Thyroid gland (tissue), 4 donors: ENCODE data around the gene AMBP.

Experiments used
- POLR2A ChIP-seq, 2 donors: fragments of 450-650 bp; IDR thresholded peaks; one replicate each; pipeline ENCODE4 v1.6.1; 2017; ENCODE audit warnings: antibody characterized with exemption in 2 of 2, mild to moderate bottlenecking in 2 of 2, moderate library complexity in 1 of 2
- TF ChIP-seq, protein P1 (sequence below), 6 experiments: fragments of 200-600 bp in 3 of 6; fragments of 450-650 bp in 3 of 6; sonication (generic) in 3 of 6; IDR thresholded peaks; one replicate each; pipeline ENCODE4 v1.5.1; 2016 to 2019; ENCODE audit warnings: antibody characterized with exemption in 6 of 6, mild to moderate bottlenecking in 2 of 6, inconsistent platforms in 1 of 6, moderate library complexity in 1 of 6

DNA sequence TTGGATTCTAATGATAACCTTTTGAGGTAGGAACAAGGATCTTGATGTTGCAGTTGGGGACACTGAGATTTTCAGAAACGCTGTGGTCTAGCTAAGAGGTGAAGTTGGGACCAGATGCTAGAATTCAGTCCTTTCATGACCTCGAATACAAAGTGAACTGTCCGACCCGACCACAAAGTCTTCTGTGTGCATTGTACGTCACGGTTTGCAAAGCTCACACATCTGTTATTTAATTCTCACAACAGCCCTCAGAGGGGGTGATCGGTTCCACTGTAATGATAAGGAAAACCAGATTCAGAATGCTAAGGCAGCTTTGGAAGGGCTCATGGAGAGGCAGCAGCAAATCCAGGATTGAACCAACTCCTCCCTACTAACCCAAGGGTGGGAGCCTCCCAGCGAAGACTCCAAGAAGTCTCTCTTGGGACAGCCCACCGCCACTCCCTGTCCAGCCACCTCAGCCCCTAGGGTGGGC is 37.6 kb upstream of the AMBP start:
- TF ChIP-seq, protein P1, sequence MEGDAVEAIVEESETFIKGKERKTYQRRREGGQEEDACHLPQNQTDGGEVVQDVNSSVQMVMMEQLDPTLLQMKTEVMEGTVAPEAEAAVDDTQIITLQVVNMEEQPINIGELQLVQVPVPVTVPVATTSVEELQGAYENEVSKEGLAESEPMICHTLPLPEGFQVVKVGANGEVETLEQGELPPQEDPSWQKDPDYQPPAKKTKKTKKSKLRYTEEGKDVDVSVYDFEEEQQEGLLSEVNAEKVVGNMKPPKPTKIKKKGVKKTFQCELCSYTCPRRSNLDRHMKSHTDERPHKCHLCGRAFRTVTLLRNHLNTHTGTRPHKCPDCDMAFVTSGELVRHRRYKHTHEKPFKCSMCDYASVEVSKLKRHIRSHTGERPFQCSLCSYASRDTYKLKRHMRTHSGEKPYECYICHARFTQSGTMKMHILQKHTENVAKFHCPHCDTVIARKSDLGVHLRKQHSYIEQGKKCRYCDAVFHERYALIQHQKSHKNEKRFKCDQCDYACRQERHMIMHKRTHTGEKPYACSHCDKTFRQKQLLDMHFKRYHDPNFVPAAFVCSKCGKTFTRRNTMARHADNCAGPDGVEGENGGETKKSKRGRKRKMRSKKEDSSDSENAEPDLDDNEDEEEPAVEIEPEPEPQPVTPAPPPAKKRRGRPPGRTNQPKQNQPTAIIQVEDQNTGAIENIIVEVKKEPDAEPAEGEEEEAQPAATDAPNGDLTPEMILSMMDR (IDR thresholded peaks at IDR 0.05) = no peak
- no peak for TF ChIP-seq POLR2A (IDR thresholded peaks at IDR 0.05)
